HepG2 (cell line): ENCODE data around the gene PLD1. TPM values are rescaled to one million over a fixed set of nuclear protein-coding genes. Genes with fewer than 3 reads are reported as not detected.
"Not testable (repeated sequence)": the region's sequence is repeated elsewhere in the genome, so short reads cannot be mapped to it uniquely, and the experiment has no call there.

Experiments
- ATAC-seq: fragments of 200-7000 bp; cut with Tn5 transposase; 3 replicates; pipeline ENCODE4 v1.9.1; 2020; ENCODE audit warnings: mild to moderate bottlenecking, moderate library complexity
- BruUV-seq: library from RNA; stranded (reverse); fragments of 400-500 nt; replicated peaks from 2 replicates; lab custom pipeline; 2021; lab: Mats Ljungman, UMichigan
- CTCF ChIA-PET: fragments of 300-600 bp; formaldehyde crosslinking; extraction: SDS; loops from one replicate; lab custom pipeline; 2021; ENCODE audit warnings: low total read pairs, inconsistent platforms, low intra/inter-chr PET ratio; lab: Yijun Ruan, JAX
- POLR2A ChIA-PET: fragments of 350-600 bp; sonication (Branson Sonifier 250); formaldehyde crosslinking; loops from one replicate; lab custom pipeline; 2020; ENCODE audit warnings: antibody characterized with exemption, inconsistent platforms; lab: Yijun Ruan, JAX
- DNase-seq: peaks from one replicate; pipeline ENCODE4 v3.0.0-alpha.2; 2015; ENCODE audit warnings: low spot score
- FAIRE-seq: peaks from 3 replicates; lab custom pipeline; 2011; peaks lifted over from hg19 to GRCh38; lab: Jason Lieb, UNC
- H2AFZ ChIP-seq: one replicate; pipeline ENCODE4 v1.6.1; 2011; ENCODE audit warnings: low read length, inconsistent platforms
- H3K27ac ChIP-seq: fragments of 300-600 bp; 3 replicates; pipeline ENCODE4 v1.8.0; 2011; ENCODE audit warnings: mixed run types, mild to moderate bottlenecking, mixed read lengths, low read length, inconsistent platforms; ENCODE audit not compliant: insufficient read depth; ENCODE audit errors: extremely low read length
- H3K27me3 ChIP-seq, 2 experiments: fragments of 200-600 bp in 1 of 2; 2 replicates in 1 of 2; 3 replicates in 1 of 2; pipeline versions ENCODE4 v1.6.0 to v1.8.0; 2011; ENCODE audit warnings: low read length in 2 of 2, mild to moderate bottlenecking in 2 of 2, moderate library complexity in 2 of 2, inconsistent platforms in 1 of 2; ENCODE audit not compliant: insufficient read depth in 2 of 2, control insufficient read depth in 1 of 2
- H3K36me3 ChIP-seq, 2 experiments: fragments of 200-600 bp in 1 of 2; replicated peaks in 1 of 2; 2 replicates in 1 of 2; 3 replicates in 1 of 2; pipeline versions ENCODE4 v1.5.1 to v1.8.0; 2011; ENCODE audit warnings: low read length in 2 of 2, inconsistent platforms in 1 of 2; ENCODE audit not compliant: insufficient read depth in 2 of 2, control insufficient read depth in 1 of 2
- H3K4me1 ChIP-seq: 2 replicates; pipeline ENCODE4 v1.5.1; 2012; ENCODE audit warnings: low read length, inconsistent platforms; ENCODE audit not compliant: insufficient read depth
- H3K4me2 ChIP-seq: 2 replicates; pipeline ENCODE4 v1.6.0; 2011; ENCODE audit warnings: low read depth, low read length, inconsistent platforms
- H3K4me3 ChIP-seq, 3 experiments: fragments of 200-600 bp in 1 of 3; sonication (generic), shearing (Covaris generic) in 1 of 3; replicated peaks in 1 of 3; 2 replicates each; pipeline ENCODE4 v1.5.1; 2011 to 2016; ENCODE audit warnings: low read length in 3 of 3, inconsistent platforms in 2 of 3, low read depth in 2 of 3, mild to moderate bottlenecking in 2 of 3, control low read depth in 1 of 3, mixed read lengths in 1 of 3; ENCODE audit not compliant: insufficient read depth in 1 of 3
- H3K79me2 ChIP-seq: one replicate; pipeline ENCODE4 v1.6.1; 2011; ENCODE audit warnings: low read length, inconsistent platforms; ENCODE audit not compliant: insufficient read depth
- H3K9ac ChIP-seq: 2 replicates; pipeline ENCODE4 v1.6.0; 2011; ENCODE audit warnings: mild to moderate bottlenecking, low read depth, low read length, inconsistent platforms; ENCODE audit not compliant: insufficient read depth
- H3K9me3 ChIP-seq: 2 replicates; pipeline ENCODE4 v1.5.1; 2012; ENCODE audit warnings: mild to moderate bottlenecking, low read length
- H4K20me1 ChIP-seq: 2 replicates; pipeline ENCODE4 v1.6.0; 2011; ENCODE audit warnings: inconsistent platforms, mild to moderate bottlenecking, low read length, moderate library complexity; ENCODE audit not compliant: insufficient read depth
- ARID4A ChIP-seq: sonication (generic); formaldehyde crosslinking; IDR thresholded peaks from 2 replicates; pipeline ENCODE4 v1.5.0; 2020; ENCODE audit warnings: mild to moderate bottlenecking, missing genetic modification reagents, borderline replicate concordance
- FOXK1 ChIP-seq: sonication (generic); formaldehyde crosslinking; IDR thresholded peaks from 2 replicates; pipeline ENCODE4 v1.4.0; 2020; ENCODE audit warnings: low read depth, missing genetic modification reagents, borderline replicate concordance
- FOXP1 ChIP-seq, 2 experiments: fragments of 450-650 bp in 1 of 2; IDR thresholded peaks; 2 replicates each; pipeline ENCODE4 v1.6.1; 2017 to 2018; ENCODE audit warnings: antibody characterized with exemption in 1 of 2
- HOMEZ ChIP-seq: IDR thresholded peaks from 2 replicates; pipeline ENCODE4 v1.6.1; 2016; ENCODE audit warnings: low read depth
- MAFF ChIP-seq: IDR thresholded peaks from 2 replicates; pipeline ENCODE4 v1.6.1; 2011; ENCODE audit warnings: low read depth, low read length, improper control_type of control experiment
- MAFK ChIP-seq, 2 experiments: IDR thresholded peaks in 1 of 2; conservative IDR thresholded peaks in 1 of 2; 2 replicates each; pipeline ENCODE4 v1.6.1; 2011; ENCODE audit warnings: improper control_type of control experiment in 2 of 2, low read length in 2 of 2
- MED1 ChIP-seq: sonication (generic); formaldehyde crosslinking; IDR thresholded peaks from 2 replicates; pipeline ENCODE4 v1.4.0; 2020; ENCODE audit warnings: missing genetic modification reagents
- NFYB ChIP-seq: sonication (generic); formaldehyde crosslinking; IDR thresholded peaks from 2 replicates; pipeline ENCODE4 v1.4.0; 2020; ENCODE audit warnings: missing genetic modification reagents
- SAP130 ChIP-seq: IDR thresholded peaks from 2 replicates; pipeline ENCODE4 v1.6.1; 2016; ENCODE audit warnings: low read depth
- TFAP4 ChIP-seq: sonication (generic); IDR thresholded peaks from 2 replicates; pipeline ENCODE4 v1.6.1; 2016; ENCODE audit warnings: low read depth, borderline replicate concordance
- ZMYM2 ChIP-seq: sonication (generic); formaldehyde crosslinking; IDR thresholded peaks from 2 replicates; pipeline ENCODE4 v1.8.0; 2022; ENCODE audit warnings: mild to moderate bottlenecking, missing genetic modification reagents
- ZMYM4 ChIP-seq: sonication (generic); formaldehyde crosslinking; IDR thresholded peaks from 2 replicates; pipeline ENCODE4 v1.8.1; 2023; ENCODE audit warnings: mild to moderate bottlenecking, missing genetic modification reagents
- ZNF619 ChIP-seq: sonication (generic); formaldehyde crosslinking; IDR thresholded peaks from 2 replicates; pipeline ENCODE4 v1.4.0; 2020; ENCODE audit warnings: mild to moderate bottlenecking, missing genetic modification reagents
- WGBS: methylation state at CpG from one replicate; pipeline ENCODE4 v1.1.6; 2017; ENCODE audit warnings: low lambda C conversion rate; 5-methylcytosine and 5-hydroxymethylcytosine counted together
- in situ Hi-C: cut with HindIII; loops from 2 replicates; pipeline ENCODE4 v1.10.0; 2017; ENCODE audit warnings: low pct_unique_long_range_greater_than_20kb; ENCODE audit not compliant: extremely low pct_ligation_motif_present
- intact Hi-C: fragments of 100-400 bp; cut with micrococcal nuclease; formaldehyde crosslinking; loops from one replicate; pipeline ENCODE4 v1.10.0; 2022; ENCODE audit not compliant: unreplicated experiment
- polyA plus RNA-seq, 8 experiments: library from polyadenylated mRNA; depleted of rRNA in 3 of 8; stranded (reverse) in 7 of 8; unstranded in 1 of 8; fragments of >200 nt; fragmentation: Illumina TruSeq in 4 of 8; extraction: Trizol in 4 of 8; gene quantifications; 2 replicates each; pipeline versions ENCODE4 v1.2.1 to v1.2.3, GENCODE V29; 2011 to 2016; ENCODE audit warnings: low read depth in 4 of 8, missing spikeins in 1 of 8, mixed read lengths in 1 of 8; ENCODE audit not compliant: insufficient read depth in 1 of 8
- total RNA-seq, 5 experiments: library from RNA; depleted of rRNA; stranded (reverse); fragments of >200 nt; fragmentation: Illumina TruSeq; extraction: Trizol; gene quantifications; 2 replicates each; pipeline ENCODE4 v1.2.3, GENCODE V29; 2016; ENCODE audit warnings: low read depth in 1 of 5

PLD1 gene
- total and polyA plus RNA-seq, 2 of the 13 experiments (the other 11 are each of a cell fraction or from before 2014, with no cell fraction given): 27.1 to 59.4 TPM

GRCh38 chr3:171746320-171747222 lies 63.7 kb downstream of the PLD1 start:
- FAIRE-seq, H3K9ac ChIP-seq, POLR2A ChIA-PET, H3K27me3 ChIP-seq, in situ Hi-C loops, BruUV-seq, intact Hi-C loops, H2AFZ ChIP-seq, CTCF ChIA-PET, H3K4me3 ChIP-seq, H3K27ac ChIP-seq, H3K9me3 ChIP-seq, H3K4me2 ChIP-seq: not testable (repeated sequence)
- DNase-seq: peak; percentile 18
- Histone ChIP-seq H3K36me3 (peaks cover 6 to 21% of the 10 kb centered on the region in 2 experiments; a peak in 4 of 5 replicates), H3K79me2 (peaks cover 96% of the 10 kb centered on the region), H3K4me1 (peaks cover 16% of the 10 kb centered on the region; the same call in 1 of the 2 replicates), H4K20me1 (peaks cover 72% of the 10 kb centered on the region)
- ATAC-seq: peak; percentile 55
- WGBS: 95% methylated on average over 7 of the region's 11 CpGs
- TF ChIP-seq ARID4A (CRISPR knock-in tag): peak; percentile 52; the same call in 1 of the 2 replicates
- TF ChIP-seq ZMYM4 (CRISPR knock-in tag): peak; percentile 99
- peak; percentile 51 for TF ChIP-seq MED1 (CRISPR knock-in tag)
- peak; percentile 98 for TF ChIP-seq HOMEZ (CRISPR knock-in tag)
- TF ChIP-seq NFYB (CRISPR knock-in tag): peak; percentile 82
- TF ChIP-seq FOXP1 (IDR thresholded peaks at IDR 0.05): peak; percentile 51; the same call in 1 of the 2 replicates
- TF ChIP-seq FOXP1 (CRISPR knock-in tag; IDR thresholded peaks at IDR 0.05): peak; percentile 79
- TF ChIP-seq ZNF619 (CRISPR knock-in tag): 0 out of 2 replicates have a peak, but pooled peaks have one; percentile 50
- TF ChIP-seq ZMYM2: peak; percentile 89
- TF ChIP-seq MAFK (conservative IDR thresholded peaks at IDR 0.05 in 1 of 2, IDR thresholded peaks at IDR 0.05 in 1 of 2; ENCODE audit: low read length in 2 of 2): peak; percentile 73 to 76
- peak; percentile 44; the same call in 1 of the 2 replicates for TF ChIP-seq FOXK1
- TF ChIP-seq MAFF: peak; percentile 79
- peak; percentile 86; the same call in 1 of the 2 replicates for TF ChIP-seq TFAP4
- peak; percentile 50; the same call in 1 of the 2 replicates for TF ChIP-seq SAP130 (CRISPR knock-in tag)
